ENCODE data around the gene COL23A1.
A peak's percentile ranks its signal among the peaks of the same experiment; 100 is the strongest.

Gene COL23A1

GRCh38 chr5:178472138-178472537 lies 118.1 kb downstream of the COL23A1 start:
- Histone ChIP-seq H3K9me3 (no peaks in the 10 kb centered on the region), H3K4me3 (no peak overlapping the region), H3K4me1 (peaks cover 0 to 14% (median 9%) of the 10 kb centered on the region in 4 donors), H3K36me3 (no peaks in the 10 kb centered on the region), H3K27ac (no peak overlapping the region), H3K27me3 (no peaks in the 10 kb centered on the region)
- no peak for TF ChIP-seq CTCF (IDR thresholded peaks at IDR 0.05)
- peak in 1 of 2 donors; percentile 13 for DNase-seq
- intact Hi-C loops (cut with DNase I; ENCODE audit: low total_unique reads), result no loop called here

- no peaks in the 10 kb centered on the region for H3K36me3 ChIP-seq
- intact Hi-C loops (cut with DNase I; ENCODE audit: low total_unique reads), result no loop called here
- no peak for TF ChIP-seq CTCF (IDR thresholded peaks at IDR 0.05)
- no peak overlapping the region for H3K27ac ChIP-seq
- H3K9me3 ChIP-seq, result no peaks in the 10 kb centered on the region
- H3K4me3 ChIP-seq, result no peak overlapping the region
- DNase-seq, result no peak
- peaks cover 0 to 17% (median 9%) of the 10 kb centered on the region in 4 donors for H3K4me1 ChIP-seq
- no peaks in the 10 kb centered on the region for H3K27me3 ChIP-seq
Measured at GRCh38 chr5:178471711-178472110, 118.5 kb downstream of the COL23A1 start.

GRCh38 chr5:178470760-178471025 lies 119.5 kb downstream of the COL23A1 start:
- intact Hi-C loops (cut with DNase I; ENCODE audit: low total_unique reads), result no loop called here
- no peak for TF ChIP-seq CTCF (IDR thresholded peaks at IDR 0.05)

GRCh38 chr5:178469975-178470759 lies 120.0 kb downstream of the COL23A1 start:
- Histone ChIP-seq H3K9me3 (no peaks in the 10 kb centered on the region), H3K4me1 (peaks cover 0 to 17% (median 9%) of the 10 kb centered on the region in 4 donors), H3K27ac (no peak overlapping the region), H3K27me3 (no peaks in the 10 kb centered on the region), H3K36me3 (no peaks in the 10 kb centered on the region), H3K4me3 (no peak overlapping the region)
- peak in 1 of 2 donors; percentile 43 for DNase-seq
- intact Hi-C loops (cut with DNase I; ENCODE audit: low total_unique reads), result no loop called here
- no peak for TF ChIP-seq CTCF (IDR thresholded peaks at IDR 0.05)

More at GRCh38 chr5:178470760-178471025, 119.5 kb downstream of the COL23A1 start:
- Histone ChIP-seq H3K4me3 (no peak overlapping the region), H3K4me1 (peaks cover 0 to 17% (median 9%) of the 10 kb centered on the region in 4 donors), H3K36me3 (no peaks in the 10 kb centered on the region), H3K27ac (no peak overlapping the region), H3K9me3 (no peaks in the 10 kb centered on the region), H3K27me3 (no peaks in the 10 kb centered on the region)
- peak in 1 of 2 donors; percentile 28 for DNase-seq

- peak in 1 of 2 donors; percentile 49 for DNase-seq
- Histone ChIP-seq H3K9me3 (no peaks in the 10 kb centered on the region), H3K27ac (no peak overlapping the region), H3K4me1 (peaks cover 0 to 17% (median 9%) of the 10 kb centered on the region in 4 donors), H3K27me3 (no peaks in the 10 kb centered on the region), H3K36me3 (no peaks in the 10 kb centered on the region), H3K4me3 (no peak overlapping the region)
- TF ChIP-seq CTCF (IDR thresholded peaks at IDR 0.05), result no peak
- intact Hi-C loops (cut with DNase I; ENCODE audit: low total_unique reads), result no loop called here
Measured at GRCh38 chr5:178469011-178469974, 120.9 kb downstream of the COL23A1 start.

All from tibial artery (tissue), 4 donors.